Measurements from ENCODE around the gene CRIM1. TPM values are rescaled to one million over a fixed set of nuclear protein-coding genes. Genes with fewer than 3 reads are reported as not detected.

Gene CRIM1
- total RNA-seq, 4 donors from 2014 or later = 71.7 to 132 (median 118) TPM

GRCh38 chr2:36553683-36554082 is 198.1 kb downstream of the CRIM1 start:
- no peak for TF ChIP-seq CTCF (IDR thresholded peaks at IDR 0.05)
- no peak for TF ChIP-seq POLR2A (IDR thresholded peaks at IDR 0.05)
- DNase-seq (ENCODE audit: low spot score in 2 of 2) = no peak
- intact Hi-C loops (cut with DNase I; ENCODE audit: low total_unique reads) = no loop called here
- H3K4me3 ChIP-seq (ENCODE audit: low read depth, poor library complexity, severe bottlenecking) = no peak overlapping the region
- 52 to 70% methylated on average over 4 of the region's 4 CpGs for WGBS, 2 donors

GRCh38 chr2:36554531-36554930 is 199.0 kb downstream of the CRIM1 start:
- H3K4me3 ChIP-seq (ENCODE audit: low read depth, poor library complexity, severe bottlenecking) = no peak overlapping the region
- intact Hi-C loops (cut with DNase I; ENCODE audit: low total_unique reads) = no loop called here
- DNase-seq (ENCODE audit: low spot score in 2 of 2) = no peak
- WGBS, 2 donors = 89 to 97% methylated on average over 1 of the region's 1 CpG
- TF ChIP-seq CTCF (IDR thresholded peaks at IDR 0.05) (no peak), POLR2A (IDR thresholded peaks at IDR 0.05) (no peak)

- no peak overlapping the region for H3K4me3 ChIP-seq (ENCODE audit: low read depth, poor library complexity, severe bottlenecking)
- 87 to 90% methylated on average over 3 of the region's 3 CpGs for WGBS, 2 donors
- DNase-seq (ENCODE audit: low spot score in 2 of 2) = no peak
- intact Hi-C loops (cut with DNase I; ENCODE audit: low total_unique reads) = no loop called here
- TF ChIP-seq CTCF (IDR thresholded peaks at IDR 0.05) = no peak
- TF ChIP-seq POLR2A (IDR thresholded peaks at IDR 0.05) = no peak
Observed at GRCh38 chr2:36555789-36556188, 200.2 kb downstream of the CRIM1 start.

- intact Hi-C loops (cut with DNase I; ENCODE audit: low total_unique reads) = no loop called here
- no peak for DNase-seq (ENCODE audit: low spot score in 2 of 2)
- WGBS, 2 donors = 71 to 83% methylated on average over 1 of the region's 1 CpG
- no peak overlapping the region for H3K4me3 ChIP-seq (ENCODE audit: low read depth, poor library complexity, severe bottlenecking)
- no peak for TF ChIP-seq CTCF (IDR thresholded peaks at IDR 0.05)
- TF ChIP-seq POLR2A (IDR thresholded peaks at IDR 0.05) = no peak
Observed at GRCh38 chr2:36556842-36557241, 201.3 kb downstream of the CRIM1 start.

GRCh38 chr2:36559221-36559942 is 203.8 kb downstream of the CRIM1 start:
- WGBS, 2 donors = 93 to 94% methylated on average over 11 of the region's 11 CpGs
- intact Hi-C loops (cut with DNase I; ENCODE audit: low total_unique reads) = no loop called here
- H3K4me3 ChIP-seq (ENCODE audit: low read depth, poor library complexity, severe bottlenecking) = no peak overlapping the region
- no peak for DNase-seq (ENCODE audit: low spot score in 2 of 2)
- TF ChIP-seq CTCF (IDR thresholded peaks at IDR 0.05) (no peak), POLR2A (IDR thresholded peaks at IDR 0.05) (no peak)

GRCh38 chr2:36560726-36561125 is 205.1 kb downstream of the CRIM1 start:
- intact Hi-C loops (cut with DNase I; ENCODE audit: low total_unique reads) = no loop called here
- TF ChIP-seq CTCF (IDR thresholded peaks at IDR 0.05) (no peak), POLR2A (IDR thresholded peaks at IDR 0.05) (no peak)
- WGBS, 2 donors = 96 to 99% methylated on average over 5 of the region's 5 CpGs
- no peak for DNase-seq (ENCODE audit: low spot score in 2 of 2)
- no peak overlapping the region for H3K4me3 ChIP-seq (ENCODE audit: low read depth, poor library complexity, severe bottlenecking)

Measured in lower leg skin (tissue), 4 donors.